Glutamatergic neuron (in vitro differentiated cells): ENCODE measurements around the gene ZMIZ1. TPM values are rescaled to one million over a fixed set of nuclear protein-coding genes. Genes with fewer than 3 reads are reported as not detected.

ENCODE experiments used
- DNase-seq: peaks from one replicate; pipeline ENCODE4 v3.0.0; 2022
- H3K27ac Mint-ChIP-seq: one replicate; pipeline ENCODE4 v1.8.0; 2020; ENCODE audit warnings: mild to moderate bottlenecking, mixed read lengths, inconsistent platforms; ENCODE audit not compliant: unreplicated experiment
- H3K27me3 Mint-ChIP-seq: one replicate; pipeline ENCODE4 v1.8.0; 2020; ENCODE audit warnings: mild to moderate bottlenecking, moderate library complexity, mixed read lengths, inconsistent platforms; ENCODE audit not compliant: unreplicated experiment
- H3K36me3 Mint-ChIP-seq: one replicate; pipeline ENCODE4 v1.8.0; 2020; ENCODE audit warnings: mild to moderate bottlenecking, mixed read lengths, inconsistent platforms; ENCODE audit not compliant: unreplicated experiment
- H3K4me1 Mint-ChIP-seq: one replicate; pipeline ENCODE4 v1.8.0; 2020; ENCODE audit warnings: mild to moderate bottlenecking, low read depth, mixed read lengths, inconsistent platforms; ENCODE audit not compliant: unreplicated experiment
- H3K4me3 Mint-ChIP-seq: one replicate; pipeline ENCODE4 v1.8.0; 2020; ENCODE audit warnings: mild to moderate bottlenecking, mixed read lengths, inconsistent platforms; ENCODE audit not compliant: unreplicated experiment
- H3K9me3 Mint-ChIP-seq: one replicate; pipeline ENCODE4 v1.8.0; 2020; ENCODE audit warnings: mild to moderate bottlenecking, moderate library complexity, mixed read lengths, inconsistent platforms; ENCODE audit not compliant: unreplicated experiment
- total RNA-seq: library from RNA; stranded (reverse); fragmentation: NEBNext Ultra II Directional; extraction: Animal tissue kit (Norgen Biotek cat#: 25700); gene quantifications from one replicate; pipeline ENCODE4 v1.2.1, GENCODE V29; 2021; ENCODE audit not compliant: unreplicated experiment
- TF ChIP-seq, protein P1 (sequence below): fragments of 200-600 bp; sonication (generic); IDR thresholded peaks from one replicate; pipeline ENCODE4 v1.5.0; 2021; ENCODE audit not compliant: partially characterized antibody, unreplicated experiment

Gene ZMIZ1
- total RNA-seq, 1 donor from 2014 or later: 230 TPM

GRCh38 chr10:79176052-79176501 is 107.3 kb downstream of the ZMIZ1 start:
- H3K9me3 Mint-ChIP-seq: peaks cover 26% of the 10 kb centered on the region
- peak overlapping the region; percentile 62 for H3K27ac Mint-ChIP-seq
- no peak for DNase-seq

DNA sequence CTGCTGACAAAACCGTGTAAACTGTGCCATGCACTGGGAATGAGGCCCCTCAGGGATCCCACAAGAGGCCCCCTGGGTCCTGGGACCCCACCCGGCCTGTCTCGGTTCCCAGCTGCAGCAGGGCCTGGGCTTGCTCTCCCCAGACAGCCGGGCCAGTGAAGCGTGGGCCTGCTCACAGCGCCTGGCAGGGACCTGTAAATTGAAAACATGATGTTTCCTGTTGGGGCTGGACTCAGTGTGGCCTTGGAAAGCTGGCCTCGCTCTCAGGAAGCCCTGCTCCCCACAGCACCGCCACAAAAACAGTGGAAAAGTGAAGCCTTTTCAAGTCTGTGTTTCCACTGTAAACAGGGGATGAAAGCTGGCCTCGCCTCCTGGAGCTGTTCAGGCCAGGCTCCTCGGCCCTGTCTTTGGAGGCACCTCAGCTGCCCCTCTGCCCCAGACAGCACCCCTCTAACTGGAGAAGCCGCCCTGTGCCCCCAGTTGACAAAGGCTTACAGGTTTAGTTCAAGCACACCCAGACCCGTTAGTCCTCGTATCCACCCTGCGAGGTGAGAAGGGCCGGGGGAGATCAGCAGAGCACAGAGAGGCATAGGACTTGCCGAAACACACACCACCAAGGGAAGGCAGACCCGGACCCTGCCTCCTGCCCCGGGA is 108.3 kb downstream of the ZMIZ1 start:
- peak overlapping the region; percentile 80 for H3K27ac Mint-ChIP-seq
- DNase-seq: no peak
- TF ChIP-seq, protein P1, sequence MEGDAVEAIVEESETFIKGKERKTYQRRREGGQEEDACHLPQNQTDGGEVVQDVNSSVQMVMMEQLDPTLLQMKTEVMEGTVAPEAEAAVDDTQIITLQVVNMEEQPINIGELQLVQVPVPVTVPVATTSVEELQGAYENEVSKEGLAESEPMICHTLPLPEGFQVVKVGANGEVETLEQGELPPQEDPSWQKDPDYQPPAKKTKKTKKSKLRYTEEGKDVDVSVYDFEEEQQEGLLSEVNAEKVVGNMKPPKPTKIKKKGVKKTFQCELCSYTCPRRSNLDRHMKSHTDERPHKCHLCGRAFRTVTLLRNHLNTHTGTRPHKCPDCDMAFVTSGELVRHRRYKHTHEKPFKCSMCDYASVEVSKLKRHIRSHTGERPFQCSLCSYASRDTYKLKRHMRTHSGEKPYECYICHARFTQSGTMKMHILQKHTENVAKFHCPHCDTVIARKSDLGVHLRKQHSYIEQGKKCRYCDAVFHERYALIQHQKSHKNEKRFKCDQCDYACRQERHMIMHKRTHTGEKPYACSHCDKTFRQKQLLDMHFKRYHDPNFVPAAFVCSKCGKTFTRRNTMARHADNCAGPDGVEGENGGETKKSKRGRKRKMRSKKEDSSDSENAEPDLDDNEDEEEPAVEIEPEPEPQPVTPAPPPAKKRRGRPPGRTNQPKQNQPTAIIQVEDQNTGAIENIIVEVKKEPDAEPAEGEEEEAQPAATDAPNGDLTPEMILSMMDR: no peak
- peaks cover 46% of the 10 kb centered on the region for H3K4me1 Mint-ChIP-seq
- no peaks in the 10 kb centered on the region for H3K36me3 Mint-ChIP-seq
- H3K9me3 Mint-ChIP-seq: peaks cover 27% of the 10 kb centered on the region
- H3K27me3 Mint-ChIP-seq: peaks cover 24% of the 10 kb centered on the region
- H3K4me3 Mint-ChIP-seq: no peak overlapping the region

More at GRCh38 chr10:79176052-79176501, 107.3 kb downstream of the ZMIZ1 start:
- TF ChIP-seq, protein P1: no peak
- Mint-ChIP-seq H3K4me3 (no peak overlapping the region), H3K4me1 (peaks cover 47% of the 10 kb centered on the region), H3K36me3 (no peaks in the 10 kb centered on the region), H3K27me3 (peaks cover 30% of the 10 kb centered on the region)

DNA sequence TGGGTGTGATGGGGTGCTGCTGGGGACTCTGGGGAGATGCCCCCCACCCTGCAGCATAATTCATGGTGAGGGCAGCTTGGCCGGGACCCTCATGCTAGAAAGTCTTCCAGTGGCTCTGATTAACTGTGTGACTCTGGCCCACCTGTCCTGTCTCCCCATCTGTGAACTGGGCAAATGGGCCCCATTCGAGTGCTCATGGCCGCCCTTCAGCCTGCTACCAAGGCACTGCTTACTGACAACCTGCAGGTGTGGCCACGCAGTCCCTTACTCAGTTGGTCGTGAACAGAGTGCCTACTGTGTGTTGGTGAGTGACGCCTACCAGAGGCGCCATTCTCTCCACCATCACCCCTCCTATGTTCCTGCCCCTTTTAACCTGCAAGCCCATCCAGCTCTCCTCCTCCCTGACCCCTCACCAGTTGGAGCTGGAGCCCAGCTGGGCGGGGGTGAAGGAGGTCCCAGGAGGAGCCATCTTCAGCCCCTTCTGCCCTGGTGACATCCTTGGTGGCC is 109.4 kb downstream of the ZMIZ1 start:
- Mint-ChIP-seq H3K27me3 (peaks cover 30% of the 10 kb centered on the region), H3K4me3 (peak overlapping the region; percentile 79), H3K27ac (peak overlapping the region; percentile 80), H3K4me1 (peaks cover 53% of the 10 kb centered on the region), H3K36me3 (no peaks in the 10 kb centered on the region), H3K9me3 (peaks cover 31% of the 10 kb centered on the region)
- DNase-seq: no peak
- TF ChIP-seq, protein P1: no peak

DNA sequence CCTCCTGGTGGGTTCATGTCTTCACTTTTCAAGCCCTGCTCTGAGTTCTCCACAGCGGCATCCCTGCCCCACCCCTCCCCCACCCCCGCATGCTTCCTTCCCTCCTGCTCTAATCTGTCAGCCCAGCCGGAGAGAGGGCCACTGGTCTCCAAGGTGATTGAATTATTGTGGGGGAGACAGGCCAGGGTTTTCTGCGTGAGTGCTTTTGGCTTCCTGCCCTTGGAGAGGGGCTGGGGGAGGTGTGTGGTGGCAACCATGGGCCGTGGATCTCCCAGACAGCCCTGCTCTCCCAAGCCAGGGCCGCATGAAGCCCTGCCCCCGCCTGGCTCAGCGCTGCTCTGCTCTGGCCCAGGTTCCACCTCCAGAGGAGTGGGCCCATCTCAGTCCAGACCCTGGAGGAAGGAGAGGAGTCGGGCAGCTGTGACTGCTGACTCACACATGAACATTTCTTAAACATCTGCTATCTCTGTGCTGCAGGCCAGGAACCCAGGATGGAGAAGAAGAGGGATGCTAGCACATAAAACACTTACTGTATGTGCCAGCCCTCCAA is 109.9 kb downstream of the ZMIZ1 start:
- no peaks in the 10 kb centered on the region for H3K36me3 Mint-ChIP-seq
- TF ChIP-seq, protein P1: no peak
- peak; percentile 54 for DNase-seq
- H3K27ac Mint-ChIP-seq: peak overlapping the region; percentile 80
- peaks cover 35% of the 10 kb centered on the region for H3K27me3 Mint-ChIP-seq
- peak overlapping the region; percentile 79 for H3K4me3 Mint-ChIP-seq
- peaks cover 57% of the 10 kb centered on the region for H3K4me1 Mint-ChIP-seq
- peaks cover 34% of the 10 kb centered on the region for H3K9me3 Mint-ChIP-seq
